ENCODE results near the gene KSR2. TPM values are rescaled to one million over a fixed set of nuclear protein-coding genes. Genes with fewer than 3 reads are reported as not detected.
"Not testable (repeated sequence)": the region's sequence is repeated elsewhere in the genome, so short reads cannot be mapped to it uniquely, and the experiment has no call there.

Gene KSR2
- total RNA-seq, 2 experiments from 2014 or later = 0.03 to 0.15 TPM

DNA sequence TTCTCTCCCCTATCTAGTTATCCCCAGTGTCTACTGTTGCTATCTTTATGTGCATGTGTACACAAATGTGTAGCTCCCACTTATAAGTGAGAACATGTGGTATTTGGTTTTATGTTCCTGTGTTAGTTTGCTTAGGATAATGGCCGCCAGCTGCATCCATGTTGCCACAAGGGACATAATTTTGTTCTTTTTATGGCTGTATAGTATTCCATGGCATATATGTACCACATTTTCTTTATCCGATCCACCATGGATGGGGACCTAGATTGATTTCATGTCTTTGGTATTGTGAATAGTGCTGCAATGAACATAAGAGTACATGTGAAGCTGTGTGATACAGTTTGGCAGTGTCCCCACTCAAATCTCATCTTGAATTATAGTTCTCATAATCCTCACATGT lies 218.1 kb downstream of the KSR2 start:
- intact Hi-C loops (cut with micrococcal nuclease; ENCODE audit: unreplicated experiment) = no loop called here
- no TSS peak for BruUV-seq (replicated peaks)
- Histone ChIP-seq H3K9me3 (ENCODE audit: low read length) (no peaks in the 10 kb centered on the region), H3K79me2 (ENCODE audit: insufficient read depth, low read depth, low read length) (no peaks in the 10 kb centered on the region), H3K4me3 (ENCODE audit: low read depth, low read length, poor library complexity, severe bottlenecking) (no peak overlapping the region), H2AFZ (ENCODE audit: low read length) (no peak overlapping the region), H3K4me1 (ENCODE audit: insufficient read depth, low read length, poor library complexity, severe bottlenecking) (no peaks in the 10 kb centered on the region), H3K27ac (ENCODE audit: low read depth, low read length, poor library complexity, severe bottlenecking) (no peak overlapping the region), H3K36me3 (ENCODE audit: insufficient read depth, low read length) (no peaks in the 10 kb centered on the region), H4K20me1 (ENCODE audit: insufficient read depth, low read length) (no peaks in the 10 kb centered on the region), H3K4me2 (ENCODE audit: low read length) (no peak overlapping the region), H3K9me2 (ENCODE audit: insufficient read depth, low read length) (no peaks in the 10 kb centered on the region)
- DNase-seq (ENCODE audit: low spot score) = no peak
- ChIA-PET CTCF (ENCODE audit: unreplicated experiment) (no interaction called here), POLR2A (no interaction called here)
- TF ChIP-seq CTCF (conservative IDR thresholded peaks at IDR 0.05; ENCODE audit: low read length) = no peak
- TF ChIP-seq EZH2phosphoT487 (IDR thresholded peaks at IDR 0.05; ENCODE audit: borderline replicate concordance, low read depth, low read length) = no peak

GRCh38 chr12:117749431-117749830 lies 219.4 kb downstream of the KSR2 start:
- TF ChIP-seq CTCF (conservative IDR thresholded peaks at IDR 0.05; ENCODE audit: low read length) (no peak), EZH2phosphoT487 (IDR thresholded peaks at IDR 0.05; ENCODE audit: borderline replicate concordance, low read depth, low read length) (no peak)
- POLR2A ChIA-PET = no interaction called here
- Histone ChIP-seq H3K36me3 (ENCODE audit: insufficient read depth, low read length) (no peaks in the 10 kb centered on the region), H3K27ac (ENCODE audit: low read depth, low read length, poor library complexity, severe bottlenecking) (no peak overlapping the region), H3K4me1 (ENCODE audit: insufficient read depth, low read length, poor library complexity, severe bottlenecking) (no peaks in the 10 kb centered on the region), H3K9me2 (ENCODE audit: insufficient read depth, low read length) (no peaks in the 10 kb centered on the region), H3K4me2 (ENCODE audit: low read length) (no peak overlapping the region), H3K79me2 (ENCODE audit: insufficient read depth, low read depth, low read length) (no peaks in the 10 kb centered on the region), H3K4me3 (ENCODE audit: low read depth, low read length, poor library complexity, severe bottlenecking) (no peak overlapping the region), H3K9me3 (ENCODE audit: low read length) (no peaks in the 10 kb centered on the region), H2AFZ (ENCODE audit: low read length) (no peak overlapping the region), H4K20me1 (ENCODE audit: insufficient read depth, low read length) (no peaks in the 10 kb centered on the region)
- intact Hi-C loops (cut with micrococcal nuclease; ENCODE audit: unreplicated experiment) = no loop called here
- CTCF ChIA-PET (ENCODE audit: unreplicated experiment) = no interaction called here
- no TSS peak for BruUV-seq (replicated peaks)
- DNase-seq (ENCODE audit: low spot score) = no peak

GRCh38 chr12:117746358-117746757 lies 222.4 kb downstream of the KSR2 start:
- H2AFZ ChIP-seq (ENCODE audit: low read length); BruUV-seq (replicated peaks); H3K4me3 ChIP-seq (ENCODE audit: low read depth, low read length, poor library complexity, severe bottlenecking); H3K79me2 ChIP-seq (ENCODE audit: insufficient read depth, low read depth, low read length); CTCF ChIA-PET (ENCODE audit: unreplicated experiment); DNase-seq (ENCODE audit: low spot score); H3K36me3 ChIP-seq (ENCODE audit: insufficient read depth, low read length); H3K4me2 ChIP-seq (ENCODE audit: low read length); intact Hi-C loops (cut with micrococcal nuclease; ENCODE audit: unreplicated experiment); H3K9me3 ChIP-seq (ENCODE audit: low read length); H3K9me2 ChIP-seq (ENCODE audit: insufficient read depth, low read length); H3K27ac ChIP-seq (ENCODE audit: low read depth, low read length, poor library complexity, severe bottlenecking); POLR2A ChIA-PET; H3K4me1 ChIP-seq (ENCODE audit: insufficient read depth, low read length, poor library complexity, severe bottlenecking); H4K20me1 ChIP-seq (ENCODE audit: insufficient read depth, low read length): not testable (repeated sequence)

All from OCI-LY7 (cell line).